Esophagus muscularis mucosa (tissue), 4 donors: ENCODE data around the gene HABP4.

Experiments
- EP300 ChIP-seq: sonication (generic); formaldehyde crosslinking; IDR thresholded peaks from one replicate; pipeline ENCODE4 v1.6.1; 2017; ENCODE audit warnings: antibody characterized with exemption
- POLR2A ChIP-seq: fragments of 450-650 bp; IDR thresholded peaks from one replicate; pipeline ENCODE4 v1.6.1; 2017; ENCODE audit warnings: antibody characterized with exemption, moderate library complexity, mild to moderate bottlenecking, low read depth
- POLR2AphosphoS5 ChIP-seq, 2 donors: sonication (generic); formaldehyde crosslinking; IDR thresholded peaks; one replicate each; pipeline ENCODE4 v1.6.1; 2017; ENCODE audit warnings: antibody characterized with exemption in 2 of 2
- TF ChIP-seq, protein P1 (sequence below), 3 experiments: fragments of 200-600 bp in 2 of 3; fragments of 450-650 bp in 1 of 3; sonication (generic) in 2 of 3; IDR thresholded peaks; one replicate each; pipeline ENCODE4 v1.5.1; 2017 to 2019; ENCODE audit warnings: antibody characterized with exemption in 3 of 3, mild to moderate bottlenecking in 2 of 3, moderate library complexity in 1 of 3

- TF ChIP-seq POLR2AphosphoS5 (IDR thresholded peaks at IDR 0.05), result peak; percentile 74 to 82
- TF ChIP-seq, protein P1, sequence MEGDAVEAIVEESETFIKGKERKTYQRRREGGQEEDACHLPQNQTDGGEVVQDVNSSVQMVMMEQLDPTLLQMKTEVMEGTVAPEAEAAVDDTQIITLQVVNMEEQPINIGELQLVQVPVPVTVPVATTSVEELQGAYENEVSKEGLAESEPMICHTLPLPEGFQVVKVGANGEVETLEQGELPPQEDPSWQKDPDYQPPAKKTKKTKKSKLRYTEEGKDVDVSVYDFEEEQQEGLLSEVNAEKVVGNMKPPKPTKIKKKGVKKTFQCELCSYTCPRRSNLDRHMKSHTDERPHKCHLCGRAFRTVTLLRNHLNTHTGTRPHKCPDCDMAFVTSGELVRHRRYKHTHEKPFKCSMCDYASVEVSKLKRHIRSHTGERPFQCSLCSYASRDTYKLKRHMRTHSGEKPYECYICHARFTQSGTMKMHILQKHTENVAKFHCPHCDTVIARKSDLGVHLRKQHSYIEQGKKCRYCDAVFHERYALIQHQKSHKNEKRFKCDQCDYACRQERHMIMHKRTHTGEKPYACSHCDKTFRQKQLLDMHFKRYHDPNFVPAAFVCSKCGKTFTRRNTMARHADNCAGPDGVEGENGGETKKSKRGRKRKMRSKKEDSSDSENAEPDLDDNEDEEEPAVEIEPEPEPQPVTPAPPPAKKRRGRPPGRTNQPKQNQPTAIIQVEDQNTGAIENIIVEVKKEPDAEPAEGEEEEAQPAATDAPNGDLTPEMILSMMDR (IDR thresholded peaks at IDR 0.05), result no peak
- no peak for TF ChIP-seq POLR2A
- TF ChIP-seq EP300, result no peak
These were observed 29.3 kb upstream of the HABP4 start for GRCh38 chr9:96420468-96421219.
